ENCODE results near the gene THSD4. TPM values are rescaled to one million over a fixed set of nuclear protein-coding genes. Genes with fewer than 3 reads are reported as not detected.

THSD4 gene
- total and polyA plus RNA-seq, 2 of the 4 experiments (the other 2 are of a cell fraction), result 25.5 to 31.1 TPM

GRCh38 chr15:71170163-71170562 lies 54.9 kb downstream of the THSD4 start:
- H2AFZ ChIP-seq (replicated peaks; ENCODE audit: low read length, poor library complexity), result no peak overlapping the region
- intact Hi-C loops (cut with micrococcal nuclease) (no loop called here), dilution Hi-C loops (cut with HindIII; ENCODE audit: low sequenced_read_pairs, unreplicated experiment) (no loop called here), in situ Hi-C loops (cut with MboI; ENCODE audit: low sequenced_read_pairs) (no loop called here)
- H3K4me2 ChIP-seq (ENCODE audit: low read depth, low read length), result no peak overlapping the region
- no peaks in the 10 kb centered on the region for H3K4me1 ChIP-seq (ENCODE audit: control insufficient read depth, insufficient read depth, low read length)
- H4K5ac ChIP-seq (ENCODE audit: low read depth, low read length), result no peak overlapping the region
- H3K4ac ChIP-seq (ENCODE audit: low read depth, low read length), result no peak overlapping the region
- no peak overlapping the region for H2AK5ac ChIP-seq (ENCODE audit: low read depth, low read length)
- no peak overlapping the region for H4K8ac ChIP-seq (ENCODE audit: low read depth in 2 of 2, low read length in 2 of 2)
- no peak overlapping the region for H3K27ac ChIP-seq (ENCODE audit: insufficient read depth, low read length)
- H2AK9ac ChIP-seq (replicated peaks; ENCODE audit: low read depth, low read length, poor library complexity), result no peak overlapping the region
- no peak overlapping the region for H3K18ac ChIP-seq (ENCODE audit: low read depth, low read length)
- POLR2A ChIA-PET (ENCODE audit: unreplicated experiment), result no interaction called here
- H3K79me1 ChIP-seq (ENCODE audit: low read depth in 1 of 2, low read length in 2 of 2), result peaks cover 11 to 14% of the 10 kb centered on the region in 2 experiments; a peak in 3 of 4 replicates
- H3K9me1 ChIP-seq (ENCODE audit: insufficient read depth, low read length), result no peaks in the 10 kb centered on the region
- H3K14ac ChIP-seq (replicated peaks; ENCODE audit: low read depth, low read length), result no peak overlapping the region
- no peaks in the 10 kb centered on the region for H3K9me3 ChIP-seq (ENCODE audit: control insufficient read depth, insufficient read depth, low read length)
- 0 out of 2 replicates have a peak, but pooled peaks cover 3% of the 10 kb centered on the region for H3K36me3 ChIP-seq (ENCODE audit: control insufficient read depth, insufficient read depth, low read length)
- TF ChIP-seq RCOR1 (IDR thresholded peaks at IDR 0.05; ENCODE audit: insufficient replicate concordance, low read length) (no peak), SMC3 (IDR thresholded peaks at IDR 0.05; ENCODE audit: low read depth, low read length) (no peak), RAD21 (IDR thresholded peaks at IDR 0.05; ENCODE audit: low read length) (no peak), ELK1 (IDR thresholded peaks at IDR 0.05; ENCODE audit: borderline replicate concordance, low read depth, low read length) (no peak), MAZ (IDR thresholded peaks at IDR 0.05; ENCODE audit: borderline replicate concordance, low read depth, low read length) (no peak), CTCF (conservative IDR thresholded peaks at IDR 0.05; ENCODE audit: low read depth, low read length) (no peak), POLR2A (IDR thresholded peaks at IDR 0.05; ENCODE audit: low read depth, low read length) (no peak), RFX5 (IDR thresholded peaks at IDR 0.05; ENCODE audit: low read depth, low read length) (no peak)
- no peak overlapping the region for H3K4me3 ChIP-seq (ENCODE audit: insufficient read depth, low read depth, low read length)
- no TSS peak for BruUV-seq (replicated peaks)
- no peak overlapping the region for H2BK5ac ChIP-seq (ENCODE audit: low read depth, low read length, poor library complexity, severe bottlenecking)
- H3K23ac ChIP-seq (ENCODE audit: low read depth, low read length), result no peak overlapping the region
- H3K9ac ChIP-seq (ENCODE audit: low read depth, low read length), result no peak overlapping the region
- no peak for DNase-seq
- H4K91ac ChIP-seq (ENCODE audit: insufficient read depth, low read depth, low read length), result no peak overlapping the region
- no peak overlapping the region for H2BK20ac ChIP-seq (ENCODE audit: low read depth, low read length)
- H4K20me1 ChIP-seq (ENCODE audit: insufficient read depth, low read length), result no peaks in the 10 kb centered on the region
- H3K27me3 ChIP-seq (ENCODE audit: control insufficient read depth, insufficient read depth, low read length), result no peaks in the 10 kb centered on the region
- ATAC-seq (ENCODE audit: low read depth), result no peak
- CTCF ChIA-PET, result no interaction called here
- H2BK120ac ChIP-seq (ENCODE audit: low read depth, low read length), result no peak overlapping the region
- H3K56ac ChIP-seq (ENCODE audit: extremely low read depth, insufficient read depth, low read length), result no peak overlapping the region
- H2BK15ac ChIP-seq (ENCODE audit: low read depth, low read length), result no peak overlapping the region

All from IMR-90 (cell line).